ENCODE results near the gene CCDC12. TPM values are rescaled to one million over a fixed set of nuclear protein-coding genes. Genes with fewer than 3 reads are reported as not detected.

CCDC12 gene
- 67.6 and 71.5 TPM in 2 replicates for total RNA-seq

GRCh38 chr3:46976326-46977190 lies at the start of gene CCDC12:
Gene CCDC12 (minus strand): TSS chr3:46976745. CDS start chr3:46976732, 13 bp downstream.
- intact Hi-C loops (cut with micrococcal nuclease), result loop anchor here (5.0 kb wide), 2 partner anchors 536 to 984 kb away; partner anchors contain the start of gene ELP6

GRCh38 chr3:47024932-47025331 lies 48.4 kb upstream of the CCDC12 start:
- intact Hi-C loops (cut with micrococcal nuclease), result loop anchor here (5.0 to 10.0 kb wide), 2 partner anchors 38 to 300 kb away; no protein-coding TSS in a partner anchor

- intact Hi-C loops (cut with micrococcal nuclease), result loop anchor here (5.0 to 10.0 kb wide), 2 partner anchors 35 to 302 kb away; no protein-coding TSS in a partner anchor
Observed at GRCh38 chr3:47022641-47023071, 46.1 kb upstream of the CCDC12 start.

GRCh38 chr3:47020311-47020710 lies 43.8 kb upstream of the CCDC12 start:
- intact Hi-C loops (cut with micrococcal nuclease), result loop anchor here (5.0 to 10.0 kb wide), 2 partner anchors 33 to 304 kb away; no protein-coding TSS in a partner anchor

- intact Hi-C loops (cut with micrococcal nuclease), result no loop called here
Observed at GRCh38 chr3:47019201-47019600, 42.7 kb upstream of the CCDC12 start.

- intact Hi-C loops (cut with micrococcal nuclease), result no loop called here
Observed at GRCh38 chr3:47018269-47018611, 41.7 kb upstream of the CCDC12 start.

- intact Hi-C loops (cut with micrococcal nuclease), result no loop called here
Observed at GRCh38 chr3:47017504-47018268, 41.1 kb upstream of the CCDC12 start.

- intact Hi-C loops (cut with micrococcal nuclease), result no loop called here
Observed at GRCh38 chr3:47016934-47017435, 40.4 kb upstream of the CCDC12 start.

GRCh38 chr3:47016086-47016933 lies 39.8 kb upstream of the CCDC12 start:
- intact Hi-C loops (cut with micrococcal nuclease), result no loop called here

- intact Hi-C loops (cut with micrococcal nuclease), result no loop called here
Observed at GRCh38 chr3:47015151-47015550, 38.6 kb upstream of the CCDC12 start.

GRCh38 chr3:47014036-47014435 lies 37.5 kb upstream of the CCDC12 start:
- intact Hi-C loops (cut with micrococcal nuclease), result no loop called here

- intact Hi-C loops (cut with micrococcal nuclease), result no loop called here
Observed at GRCh38 chr3:47013231-47013630, 36.7 kb upstream of the CCDC12 start.

GRCh38 chr3:47012342-47013230 lies 36.0 kb upstream of the CCDC12 start:
- intact Hi-C loops (cut with micrococcal nuclease), result no loop called here

- intact Hi-C loops (cut with micrococcal nuclease), result no loop called here
Observed at GRCh38 chr3:47011371-47011770, 34.8 kb upstream of the CCDC12 start.

GRCh38 chr3:47010910-47011309 lies 34.4 kb upstream of the CCDC12 start:
- intact Hi-C loops (cut with micrococcal nuclease), result no loop called here

GRCh38 chr3:47010111-47010712 lies 33.7 kb upstream of the CCDC12 start:
- intact Hi-C loops (cut with micrococcal nuclease), result no loop called here

- intact Hi-C loops (cut with micrococcal nuclease), result no loop called here
Observed at GRCh38 chr3:47009225-47010110, 32.9 kb upstream of the CCDC12 start.

- intact Hi-C loops (cut with micrococcal nuclease), result no loop called here
Observed at GRCh38 chr3:47008851-47009224, 32.3 kb upstream of the CCDC12 start.

Data from T-helper 2 cell treated with Interferon-gamma antibody and Interleukin-4, amounts not matched to agents 100 ng/mL and 5 ng/mL, for 36 hours (primary cell).